Memory B cell (primary cell): ENCODE data around the gene AQP11.
"Not testable (repeated sequence)": the region's sequence is repeated elsewhere in the genome, so short reads cannot be mapped to it uniquely, and the experiment has no call there.

ENCODE experiments used
- ATAC-seq: fragments of 150-1000 bp; cut with Tn5 transposase; 2 replicates; pipeline ENCODE4 v1.10.0; 2021; ENCODE audit warnings: low read depth, mild to moderate bottlenecking, moderate library complexity
- DNase-seq, 2 donors: peaks; one replicate each; pipeline ENCODE4 v3.0.0; 2022; ENCODE audit warnings: low spot score in 2 of 2
- H3K27ac Mint-ChIP-seq: one replicate; pipeline ENCODE4 v1.8.0; 2022; ENCODE audit warnings: mild to moderate bottlenecking, moderate library complexity, mixed read lengths
- H3K27me3 Mint-ChIP-seq: one replicate; pipeline ENCODE4 v1.8.0; 2022; ENCODE audit warnings: mixed read lengths
- H3K36me3 Mint-ChIP-seq: one replicate; pipeline ENCODE4 v1.8.0; 2022; ENCODE audit warnings: mild to moderate bottlenecking, mixed read lengths
- H3K4me1 Mint-ChIP-seq: one replicate; pipeline ENCODE4 v1.8.0; 2022; ENCODE audit warnings: mixed read lengths
- H3K4me3 Mint-ChIP-seq: one replicate; pipeline ENCODE4 v1.8.0; 2022; ENCODE audit warnings: mild to moderate bottlenecking, moderate library complexity, mixed read lengths
- H3K9me3 Mint-ChIP-seq: one replicate; pipeline ENCODE4 v1.8.0; 2022; ENCODE audit warnings: mixed read lengths

AQP11 gene

GRCh38 chr11:77589521-77590193, at the start of gene AQP11:
TSS of gene AQP11 (plus strand) at chr11:77589953. CDS start at chr11:77589993, 40 bp downstream.
- H3K27ac Mint-ChIP-seq, result no peak within 1 kb of the TSS
- no peaks in the 10 kb centered on the region for H3K9me3 Mint-ChIP-seq
- H3K4me3 Mint-ChIP-seq, result peak within 1 kb of the TSS; percentile 95
- DNase-seq, result peak; percentile 44 to 58
- ATAC-seq, result peak; percentile 80
- peaks cover 4% of the 10 kb centered on the region for H3K27me3 Mint-ChIP-seq
- H3K4me1 Mint-ChIP-seq, result peaks cover 12% of the 10 kb centered on the region
- no peaks in the 10 kb centered on the region for H3K36me3 Mint-ChIP-seq

GRCh38 chr11:77542296-77542695, 47.5 kb upstream of the AQP11 start:
- Mint-ChIP-seq H3K4me1 (no peaks in the 10 kb centered on the region), H3K9me3 (peaks cover 2% of the 10 kb centered on the region), H3K4me3 (no peak overlapping the region), H3K27me3 (peaks cover 2% of the 10 kb centered on the region), H3K27ac (no peak overlapping the region), H3K36me3 (peaks cover 2% of the 10 kb centered on the region)
- ATAC-seq (no peak), DNase-seq (no peak)

- ATAC-seq (no peak), DNase-seq (no peak)
- no peaks in the 10 kb centered on the region for H3K36me3 Mint-ChIP-seq
- H3K27ac Mint-ChIP-seq, result no peak overlapping the region
- H3K4me1 Mint-ChIP-seq, result peaks cover 6% of the 10 kb centered on the region
- no peak overlapping the region for H3K4me3 Mint-ChIP-seq
- H3K9me3 Mint-ChIP-seq, result peaks cover 6% of the 10 kb centered on the region
- H3K27me3 Mint-ChIP-seq, result no peaks in the 10 kb centered on the region
Measured at GRCh38 chr11:77547047-77547836, 42.5 kb upstream of the AQP11 start.

- H3K4me1 Mint-ChIP-seq, result peaks cover 6% of the 10 kb centered on the region
- H3K4me3 Mint-ChIP-seq, result no peak overlapping the region
- H3K9me3 Mint-ChIP-seq, result peaks cover 6% of the 10 kb centered on the region
- no peak overlapping the region for H3K27ac Mint-ChIP-seq
- peak; percentile 42 for ATAC-seq
- no peaks in the 10 kb centered on the region for H3K27me3 Mint-ChIP-seq
- H3K36me3 Mint-ChIP-seq, result no peaks in the 10 kb centered on the region
- DNase-seq, result peak; percentile 23 to 32
Measured at GRCh38 chr11:77547863-77548551, 41.7 kb upstream of the AQP11 start.

GRCh38 chr11:77548552-77549445, 41.0 kb upstream of the AQP11 start:
- Mint-ChIP-seq H3K27me3 (no peaks in the 10 kb centered on the region), H3K4me1 (peaks cover 6% of the 10 kb centered on the region), H3K36me3 (no peaks in the 10 kb centered on the region), H3K27ac (no peak overlapping the region), H3K4me3 (no peak overlapping the region), H3K9me3 (peaks cover 6% of the 10 kb centered on the region)
- no peak for DNase-seq
- no peak for ATAC-seq

GRCh38 chr11:77551426-77551825, 38.3 kb upstream of the AQP11 start:
- not testable (repeated sequence) for H3K4me3 Mint-ChIP-seq, H3K36me3 Mint-ChIP-seq, H3K27me3 Mint-ChIP-seq, H3K4me1 Mint-ChIP-seq, DNase-seq, ATAC-seq, H3K9me3 Mint-ChIP-seq, H3K27ac Mint-ChIP-seq

- no peak for DNase-seq
Measured at GRCh38 chr11:77557553-77557952, 32.2 kb upstream of the AQP11 start.

GRCh38 chr11:77558380-77558779, 31.4 kb upstream of the AQP11 start:
- H3K27ac Mint-ChIP-seq, result no peak overlapping the region
- H3K4me1 Mint-ChIP-seq, result no peaks in the 10 kb centered on the region
- no peak overlapping the region for H3K4me3 Mint-ChIP-seq
- DNase-seq (no peak), ATAC-seq (no peak)
- H3K9me3 Mint-ChIP-seq, result peaks cover 7% of the 10 kb centered on the region
- H3K27me3 Mint-ChIP-seq, result peaks cover 7% of the 10 kb centered on the region
- H3K36me3 Mint-ChIP-seq, result no peaks in the 10 kb centered on the region

More at GRCh38 chr11:77557553-77557952, 32.2 kb upstream of the AQP11 start:
- Mint-ChIP-seq H3K36me3 (no peaks in the 10 kb centered on the region), H3K4me1 (no peaks in the 10 kb centered on the region), H3K27ac (no peak overlapping the region), H3K4me3 (no peak overlapping the region), H3K27me3 (peaks cover 6% of the 10 kb centered on the region), H3K9me3 (peaks cover 5% of the 10 kb centered on the region)
- no peak for ATAC-seq

GRCh38 chr11:77559686-77560401, 29.9 kb upstream of the AQP11 start:
- Mint-ChIP-seq H3K4me3 (no peak overlapping the region), H3K36me3 (no peaks in the 10 kb centered on the region), H3K4me1 (no peaks in the 10 kb centered on the region), H3K27ac (no peak overlapping the region), H3K27me3 (peaks cover 7% of the 10 kb centered on the region), H3K9me3 (peaks cover 8% of the 10 kb centered on the region)
- ATAC-seq (no peak), DNase-seq (no peak)

GRCh38 chr11:77560605-77561004, 29.1 kb upstream of the AQP11 start:
- H3K9me3 Mint-ChIP-seq, result peaks cover 7% of the 10 kb centered on the region
- no peaks in the 10 kb centered on the region for H3K4me1 Mint-ChIP-seq
- ATAC-seq (no peak), DNase-seq (no peak)
- H3K36me3 Mint-ChIP-seq, result no peaks in the 10 kb centered on the region
- no peak overlapping the region for H3K27ac Mint-ChIP-seq
- H3K4me3 Mint-ChIP-seq, result no peak overlapping the region
- peaks cover 7% of the 10 kb centered on the region for H3K27me3 Mint-ChIP-seq

GRCh38 chr11:77561257-77561656, 28.5 kb upstream of the AQP11 start:
- no peak for ATAC-seq
- no peak for DNase-seq
- no peaks in the 10 kb centered on the region for H3K36me3 Mint-ChIP-seq
- peaks cover 7% of the 10 kb centered on the region for H3K9me3 Mint-ChIP-seq
- H3K4me3 Mint-ChIP-seq, result no peak overlapping the region
- H3K27me3 Mint-ChIP-seq, result peaks cover 7% of the 10 kb centered on the region
- no peaks in the 10 kb centered on the region for H3K4me1 Mint-ChIP-seq
- no peak overlapping the region for H3K27ac Mint-ChIP-seq

- H3K4me3 Mint-ChIP-seq, result no peak overlapping the region
- H3K27me3 Mint-ChIP-seq, result peaks cover 11% of the 10 kb centered on the region
- no peak for ATAC-seq
- peaks cover 3% of the 10 kb centered on the region for H3K9me3 Mint-ChIP-seq
- no peaks in the 10 kb centered on the region for H3K4me1 Mint-ChIP-seq
- no peak overlapping the region for H3K27ac Mint-ChIP-seq
- H3K36me3 Mint-ChIP-seq, result no peaks in the 10 kb centered on the region
- no peak for DNase-seq
Measured at GRCh38 chr11:77568306-77568705, 21.4 kb upstream of the AQP11 start.
